ENCODE measurements around the gene ITSN2. TPM values are rescaled to one million over a fixed set of nuclear protein-coding genes. Genes with fewer than 3 reads are reported as not detected.

ITSN2 gene
- total RNA-seq, 1 donor from 2014 or later, result 10.4 TPM

- peaks cover 3% of the 10 kb centered on the region for H3K36me3 ChIP-seq
- no peak overlapping the region for H3K9ac ChIP-seq
- Mint-ChIP-seq H3K27me3 (ENCODE audit: insufficient read depth, low read depth) (peaks cover 5% of the 10 kb centered on the region), H3K9me3 (peaks cover 12% of the 10 kb centered on the region), H3K4me1 (no peaks in the 10 kb centered on the region), H3K27ac (no peak overlapping the region), H3K36me3 (peaks cover 10% of the 10 kb centered on the region), H3K4me3 (no peak overlapping the region)
- H3F3A ChIP-seq (ENCODE audit: low read depth), result no peaks in the 10 kb centered on the region
- no peaks in the 10 kb centered on the region for H4K20me1 ChIP-seq (ENCODE audit: low read depth)
- DNase-seq (ENCODE audit: low spot score), result no peak
- H3K4me1 ChIP-seq, result no peaks in the 10 kb centered on the region
- H2AFZ ChIP-seq (replicated peaks), result no peak overlapping the region
- no peak overlapping the region for H3K27ac ChIP-seq
- no peak overlapping the region for H3K4me2 ChIP-seq
- TF ChIP-seq CTCF (IDR thresholded peaks at IDR 0.05), result no peak
- TF ChIP-seq EZH2 (IDR thresholded peaks at IDR 0.05), result no peak
- no peak for TF ChIP-seq EZH2phosphoT487 (IDR thresholded peaks at IDR 0.05)
- no peak overlapping the region for H3K4me3 ChIP-seq
- H3K79me2 ChIP-seq (ENCODE audit: low read depth), result no peaks in the 10 kb centered on the region
- no peaks in the 10 kb centered on the region for H3K27me3 ChIP-seq
- peaks cover 8% of the 10 kb centered on the region for H3K9me3 ChIP-seq (ENCODE audit: low read depth)
Measured at GRCh38 chr2:24163186-24163585, 197.2 kb downstream of the ITSN2 start.

DNA sequence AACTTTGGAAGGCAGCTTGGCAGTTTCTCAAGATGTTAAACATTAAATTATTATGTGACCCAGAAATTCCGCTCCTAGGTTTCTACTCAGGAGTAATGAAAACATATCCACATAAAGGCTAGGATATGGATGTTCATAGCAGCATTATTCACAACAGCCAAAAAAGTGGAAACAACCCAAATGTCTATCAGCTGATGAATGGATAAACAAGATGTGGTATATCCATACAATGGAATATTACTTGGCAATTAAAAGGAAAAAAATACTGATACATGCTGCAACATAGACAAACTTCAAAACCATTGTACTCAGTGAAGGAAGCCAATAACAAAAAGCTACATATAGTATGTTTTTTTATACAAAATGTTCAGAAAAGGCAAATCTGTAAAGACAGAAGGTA is 197.8 kb downstream of the ITSN2 start:
- peaks cover 11% of the 10 kb centered on the region for H3K36me3 Mint-ChIP-seq
- no peak for DNase-seq (ENCODE audit: low spot score)
- no peaks in the 10 kb centered on the region for H3K4me1 Mint-ChIP-seq
- Histone ChIP-seq H3K27ac (no peak overlapping the region), H3K4me2 (no peak overlapping the region), H3K36me3 (peaks cover 3% of the 10 kb centered on the region), H3K4me3 (no peak overlapping the region), H3K4me1 (no peaks in the 10 kb centered on the region), H4K20me1 (ENCODE audit: low read depth) (no peaks in the 10 kb centered on the region), H3K79me2 (ENCODE audit: low read depth) (no peaks in the 10 kb centered on the region), H3K9me3 (ENCODE audit: low read depth) (peaks cover 8% of the 10 kb centered on the region), H3K27me3 (no peaks in the 10 kb centered on the region), H3F3A (ENCODE audit: low read depth) (no peaks in the 10 kb centered on the region), H3K9ac (no peak overlapping the region), H2AFZ (replicated peaks) (no peak overlapping the region)
- TF ChIP-seq CTCF (IDR thresholded peaks at IDR 0.05) (no peak), EZH2 (IDR thresholded peaks at IDR 0.05) (no peak), EZH2phosphoT487 (IDR thresholded peaks at IDR 0.05) (no peak)
- no peak overlapping the region for H3K4me3 Mint-ChIP-seq
- H3K27me3 Mint-ChIP-seq (ENCODE audit: insufficient read depth, low read depth), result peaks cover 5% of the 10 kb centered on the region
- H3K27ac Mint-ChIP-seq, result no peak overlapping the region
- peaks cover 12% of the 10 kb centered on the region for H3K9me3 Mint-ChIP-seq

GRCh38 chr2:24160761-24161160 is 199.6 kb downstream of the ITSN2 start:
- H3K4me1 Mint-ChIP-seq, result no peaks in the 10 kb centered on the region
- Histone ChIP-seq H3K9me3 (ENCODE audit: low read depth) (peaks cover 8% of the 10 kb centered on the region), H3K9ac (no peak overlapping the region), H3K4me1 (no peaks in the 10 kb centered on the region), H3F3A (ENCODE audit: low read depth) (no peaks in the 10 kb centered on the region), H3K79me2 (ENCODE audit: low read depth) (no peaks in the 10 kb centered on the region), H2AFZ (replicated peaks) (no peak overlapping the region), H3K4me2 (no peak overlapping the region), H4K20me1 (ENCODE audit: low read depth) (no peaks in the 10 kb centered on the region), H3K36me3 (peaks cover 3% of the 10 kb centered on the region), H3K27ac (no peak overlapping the region), H3K27me3 (no peaks in the 10 kb centered on the region), H3K4me3 (no peak overlapping the region)
- peaks cover 5% of the 10 kb centered on the region for H3K27me3 Mint-ChIP-seq (ENCODE audit: insufficient read depth, low read depth)
- H3K36me3 Mint-ChIP-seq, result peaks cover 11% of the 10 kb centered on the region
- H3K9me3 Mint-ChIP-seq, result peaks cover 12% of the 10 kb centered on the region
- H3K27ac Mint-ChIP-seq, result no peak overlapping the region
- TF ChIP-seq EZH2 (IDR thresholded peaks at IDR 0.05), result no peak
- H3K4me3 Mint-ChIP-seq, result no peak overlapping the region
- DNase-seq (ENCODE audit: low spot score), result no peak

GRCh38 chr2:24159708-24160107 is 200.6 kb downstream of the ITSN2 start:
- H3K4me1 ChIP-seq, result no peaks in the 10 kb centered on the region
- Mint-ChIP-seq H3K4me1 (no peaks in the 10 kb centered on the region), H3K27ac (no peak overlapping the region), H3K36me3 (peaks cover 11% of the 10 kb centered on the region), H3K4me3 (no peak overlapping the region), H3K27me3 (ENCODE audit: insufficient read depth, low read depth) (peaks cover 5% of the 10 kb centered on the region), H3K9me3 (peaks cover 12% of the 10 kb centered on the region)
- H3K4me2 ChIP-seq, result no peak overlapping the region
- H3K27ac ChIP-seq, result no peak overlapping the region
- H3K79me2 ChIP-seq (ENCODE audit: low read depth), result no peaks in the 10 kb centered on the region
- H3F3A ChIP-seq (ENCODE audit: low read depth), result no peaks in the 10 kb centered on the region
- H3K36me3 ChIP-seq, result peaks cover 3% of the 10 kb centered on the region
- no peaks in the 10 kb centered on the region for H4K20me1 ChIP-seq (ENCODE audit: low read depth)
- H2AFZ ChIP-seq (replicated peaks), result no peak overlapping the region
- no peak overlapping the region for H3K4me3 ChIP-seq
- H3K27me3 ChIP-seq, result no peaks in the 10 kb centered on the region
- TF ChIP-seq EZH2phosphoT487 (IDR thresholded peaks at IDR 0.05), result no peak
- no peak for TF ChIP-seq CTCF (IDR thresholded peaks at IDR 0.05)
- TF ChIP-seq EZH2 (IDR thresholded peaks at IDR 0.05), result no peak
- DNase-seq (ENCODE audit: low spot score), result no peak
- H3K9me3 ChIP-seq (ENCODE audit: low read depth), result peaks cover 8% of the 10 kb centered on the region
- no peak overlapping the region for H3K9ac ChIP-seq

Data from neural progenitor cell (in vitro differentiated cells).